SK-N-SH (cell line): Measurements from ENCODE around the gene COL9A3. TPM values are rescaled to one million over a fixed set of nuclear protein-coding genes. Genes with fewer than 3 reads are reported as not detected.

ENCODE experiments used
- CTCF ChIA-PET: fragments of 300-600, 350-600 bp; formaldehyde crosslinking; extraction: SDS; loops from one replicate; lab custom pipeline; 2021; lab: Yijun Ruan, JAX
- POLR2A ChIA-PET: fragments of 350-600 bp; sonication (Branson Sonifier 250); formaldehyde crosslinking; extraction: SDS; loops from one replicate; lab custom pipeline; 2020; ENCODE audit warnings: antibody characterized with exemption, inconsistent platforms; lab: Yijun Ruan, JAX
- DNase-seq: peaks from one replicate; pipeline ENCODE4 v3.0.0; 2012
- H2AFZ ChIP-seq: fragments of 200-600 bp; sonication (generic); 2 replicates; pipeline ENCODE4 v1.8.1; 2016; ENCODE audit warnings: antibody characterized with exemption, mild to moderate bottlenecking, low read depth
- H3F3A ChIP-seq: fragments of 200-600 bp; sonication (generic); replicated peaks from 2 replicates; pipeline ENCODE3; 2016; ENCODE audit warnings: antibody characterized with exemption, mild to moderate bottlenecking; ENCODE audit not compliant: insufficient read depth
- H3K27ac ChIP-seq, 2 experiments: fragments of 200-500 bp in 1 of 2; fragments of 200-600 bp in 1 of 2; sonication (Bioruptor generic) in 1 of 2; sonication (generic), shearing (Covaris generic) in 1 of 2; 2 replicates each; pipeline versions ENCODE4 v1.5.1 to v1.6.1; 2014 to 2016; ENCODE audit warnings: low read depth in 2 of 2, inconsistent platforms in 1 of 2, low read length in 1 of 2, mild to moderate bottlenecking in 1 of 2, mixed read lengths in 1 of 2
- H3K27me3 ChIP-seq: fragments of 200-600 bp; sonication (generic), shearing (Covaris generic); 2 replicates; pipeline ENCODE4 v1.6.1; 2016; ENCODE audit warnings: mixed run types; ENCODE audit not compliant: insufficient read depth
- H3K36me3 ChIP-seq, 2 experiments: fragments of 200-500 bp in 1 of 2; fragments of 200-600 bp in 1 of 2; sonication (Bioruptor generic) in 1 of 2; sonication (generic) in 1 of 2; replicated peaks in 1 of 2; 2 replicates each; pipeline versions ENCODE3 to v1.5.1; 2014 to 2016; ENCODE audit warnings: low read length in 1 of 2, mild to moderate bottlenecking in 1 of 2; ENCODE audit not compliant: insufficient read depth in 2 of 2, control insufficient read depth in 1 of 2
- H3K4me1 ChIP-seq, 2 experiments: fragments of 200-500 bp in 1 of 2; fragments of 200-600 bp in 1 of 2; sonication (Bioruptor generic) in 1 of 2; sonication (generic), shearing (Covaris generic) in 1 of 2; 2 replicates each; pipeline versions ENCODE4 v1.5.1 to v1.6.1; 2014 to 2016; ENCODE audit warnings: low read depth in 1 of 2, low read length in 1 of 2, mixed run types in 1 of 2; ENCODE audit not compliant: insufficient read depth in 2 of 2, control insufficient read depth in 1 of 2
- H3K4me2 ChIP-seq: fragments of 200-600 bp; sonication (generic), shearing (Covaris generic); 2 replicates; pipeline ENCODE4 v1.6.1; 2017; ENCODE audit warnings: mixed run types
- H3K4me3 ChIP-seq, 2 experiments: fragments of 200-500 bp in 1 of 2; fragments of 200-600 bp in 1 of 2; sonication (Bioruptor generic) in 1 of 2; sonication (generic), shearing (Covaris generic) in 1 of 2; 2 replicates each; pipeline versions ENCODE4 v1.5.1 to v1.8.1; 2014 to 2016; ENCODE audit warnings: low read depth in 2 of 2, inconsistent platforms in 1 of 2, low read length in 1 of 2, mild to moderate bottlenecking in 1 of 2, mixed read lengths in 1 of 2, moderate library complexity in 1 of 2
- H3K79me2 ChIP-seq: fragments of 200-600 bp; sonication (generic); 2 replicates; pipeline ENCODE4 v1.8.1; 2017; ENCODE audit warnings: mild to moderate bottlenecking; ENCODE audit not compliant: insufficient read depth
- H3K9ac ChIP-seq: fragments of 200-600 bp; sonication (generic); 2 replicates; pipeline ENCODE4 v1.6.1; 2017; ENCODE audit warnings: mixed run types
- H3K9me2 ChIP-seq: fragments of 200-600 bp; sonication (generic); 2 replicates; pipeline ENCODE4 v1.6.1; 2017; ENCODE audit warnings: mixed run types
- H3K9me3 ChIP-seq: fragments of 200-600 bp; sonication (generic); 2 replicates; pipeline ENCODE4 v1.6.1; 2017; ENCODE audit warnings: mixed run types, mild to moderate bottlenecking, moderate library complexity
- H4K20me1 ChIP-seq: fragments of 200-600 bp; sonication (generic); 2 replicates; pipeline ENCODE4 v1.6.1; 2017; ENCODE audit warnings: mild to moderate bottlenecking, mixed run types; ENCODE audit not compliant: insufficient read depth
- ELF1 ChIP-seq: IDR thresholded peaks from 2 replicates; pipeline ENCODE4 v1.4.0; 2012
- FOSL2 ChIP-seq: IDR thresholded peaks from 2 replicates; pipeline ENCODE4 v1.4.0; 2012; ENCODE audit warnings: low read depth, mild to moderate bottlenecking, moderate library complexity, borderline replicate concordance
- FOXJ3 ChIP-seq: sonication (generic); formaldehyde crosslinking; IDR thresholded peaks from 2 replicates; pipeline ENCODE4 v1.5.1; 2020; ENCODE audit warnings: mild to moderate bottlenecking, missing genetic modification reagents
- FOXM1 ChIP-seq: IDR thresholded peaks from 2 replicates; pipeline ENCODE4 v1.4.0; 2012; ENCODE audit warnings: low read depth, mild to moderate bottlenecking
- GABPA ChIP-seq: IDR thresholded peaks from 2 replicates; pipeline ENCODE4 v1.4.0; 2012; ENCODE audit warnings: low read depth, mild to moderate bottlenecking
- JUND ChIP-seq: IDR thresholded peaks from 2 replicates; pipeline ENCODE4 v1.4.0; 2012
- MAX ChIP-seq: IDR thresholded peaks from 2 replicates; pipeline ENCODE4 v1.4.0; 2012; ENCODE audit warnings: low read depth
- MXI1 ChIP-seq: IDR thresholded peaks from 2 replicates; pipeline ENCODE4 v1.6.1; 2012; ENCODE audit warnings: mild to moderate bottlenecking, low read depth, low read length, improper control_type of control experiment
- NFIC ChIP-seq: IDR thresholded peaks from 2 replicates; pipeline ENCODE4 v1.4.0; 2012; ENCODE audit warnings: borderline replicate concordance
- NRF1 ChIP-seq: IDR thresholded peaks from 2 replicates; pipeline ENCODE4 v1.6.1; 2012; ENCODE audit warnings: low read depth, mild to moderate bottlenecking, low read length
- POLR2AphosphoS5 ChIP-seq: IDR thresholded peaks from 2 replicates; pipeline ENCODE4 v1.6.1; 2012; ENCODE audit warnings: low read depth, low read length
- RAD21 ChIP-seq: IDR thresholded peaks from 2 replicates; pipeline ENCODE4 v1.6.1; 2012; ENCODE audit warnings: mild to moderate bottlenecking, low read length
- RCOR1 ChIP-seq: fragments of 150-350 bp; IDR thresholded peaks from 2 replicates; pipeline ENCODE4 v1.6.1; 2017; ENCODE audit warnings: antibody characterized with exemption, low read length
- RXRA ChIP-seq: IDR thresholded peaks from 2 replicates; pipeline ENCODE4 v1.4.0; 2012; ENCODE audit warnings: low read depth, mild to moderate bottlenecking, borderline replicate concordance
- SMC3 ChIP-seq: IDR thresholded peaks from 2 replicates; pipeline ENCODE4 v1.6.1; 2012; ENCODE audit warnings: low read depth, low read length, improper control_type of control experiment
- TCF12 ChIP-seq: IDR thresholded peaks from 2 replicates; pipeline ENCODE4 v1.4.0; 2012
- TEAD4 ChIP-seq: IDR thresholded peaks from 2 replicates; pipeline ENCODE4 v1.4.0; 2012; ENCODE audit warnings: mild to moderate bottlenecking, borderline replicate concordance; ENCODE audit not compliant: insufficient read depth
- USF2 ChIP-seq: fragments of 150-350 bp; IDR thresholded peaks from 2 replicates; pipeline ENCODE4 v1.6.1; 2017; ENCODE audit warnings: antibody characterized with exemption, low read length, low read depth, borderline replicate concordance
- ZBTB33 ChIP-seq: IDR thresholded peaks from 2 replicates; pipeline ENCODE4 v1.4.0; 2012; ENCODE audit warnings: low read depth, borderline replicate concordance
- WGBS: methylation state at CpG from one replicate; pipeline ENCODE4 v1.1.6; 2017; ENCODE audit warnings: low lambda C conversion rate; 5-methylcytosine and 5-hydroxymethylcytosine counted together
- polyA plus RNA-seq, 3 experiments: library from polyadenylated mRNA; depleted of rRNA; stranded (reverse); fragments of >200 nt; gene quantifications; 2 replicates each; pipeline ENCODE4 v1.2.3, GENCODE V29; 2012
- TF ChIP-seq, protein P1 (sequence below): fragments of 200-600 bp; sonication (generic); IDR thresholded peaks from 2 replicates; pipeline ENCODE4 v1.6.1; 2017; ENCODE audit warnings: antibody characterized with exemption, mild to moderate bottlenecking, moderate library complexity
- TF ChIP-seq, protein P2 (sequence below): IDR thresholded peaks from 2 replicates; pipeline ENCODE4 v1.4.0; 2012; ENCODE audit warnings: low read depth, borderline replicate concordance

COL9A3 gene
- polyA plus RNA-seq, 1 of the 3 experiments (the other 2 are of a cell fraction), result 2.5 TPM

DNA sequence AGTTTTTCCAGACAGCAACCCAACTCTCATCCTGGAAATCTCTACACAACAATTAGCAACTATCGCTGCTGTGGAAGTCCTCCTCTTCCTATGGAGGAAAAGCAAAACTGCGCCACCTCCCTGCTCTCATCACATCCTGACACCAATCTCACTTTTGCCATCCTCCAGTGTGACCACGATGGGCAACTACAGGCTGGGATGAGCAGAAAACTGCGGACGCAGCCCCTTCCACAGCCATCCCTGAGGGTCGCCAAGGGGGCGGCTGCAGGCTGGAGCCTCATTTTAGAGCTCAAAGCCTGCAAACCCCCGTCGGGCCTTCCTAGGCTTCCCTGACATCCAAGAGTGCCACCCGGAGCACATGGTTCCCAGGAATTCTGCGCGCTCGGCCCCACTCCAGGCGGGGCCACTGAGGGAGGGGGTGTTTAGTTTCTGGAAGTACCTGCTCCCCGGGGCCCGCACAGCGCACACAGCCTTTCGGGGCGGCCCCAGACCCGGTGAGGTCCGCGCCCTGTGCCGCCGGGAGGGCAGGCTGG, 43.6 kb downstream of the COL9A3 start:
- Histone ChIP-seq H3K4me3 (peak overlapping the region; percentile 63 to 68), H3K9me3 (no peaks in the 10 kb centered on the region), H3K9me2 (no peaks in the 10 kb centered on the region), H3F3A (peaks cover 3% of the 10 kb centered on the region), H3K4me1 (peaks cover 10 to 16% of the 10 kb centered on the region in 2 experiments; a peak in 3 of 4 replicates), H4K20me1 (peaks cover 21% of the 10 kb centered on the region), H3K9ac (peak overlapping the region; percentile 59), H3K27me3 (no peaks in the 10 kb centered on the region), H3K36me3 (peaks cover 1 to 17% of the 10 kb centered on the region in 2 experiments), H3K4me2 (peak overlapping the region; percentile 94), H3K27ac (no peak overlapping the region), H3K79me2 (peaks cover 48% of the 10 kb centered on the region), H2AFZ (no peak overlapping the region)
- CTCF ChIA-PET, result interaction anchor here (0.8 to 4.9 kb wide), 6 partner anchors 13 to 53 kb away, joined by 3 to 24 read pairs (median 5); no protein-coding TSS in a partner anchor
- no peak for DNase-seq
- TF ChIP-seq FOSL2, result no peak
- TF ChIP-seq, protein P1, sequence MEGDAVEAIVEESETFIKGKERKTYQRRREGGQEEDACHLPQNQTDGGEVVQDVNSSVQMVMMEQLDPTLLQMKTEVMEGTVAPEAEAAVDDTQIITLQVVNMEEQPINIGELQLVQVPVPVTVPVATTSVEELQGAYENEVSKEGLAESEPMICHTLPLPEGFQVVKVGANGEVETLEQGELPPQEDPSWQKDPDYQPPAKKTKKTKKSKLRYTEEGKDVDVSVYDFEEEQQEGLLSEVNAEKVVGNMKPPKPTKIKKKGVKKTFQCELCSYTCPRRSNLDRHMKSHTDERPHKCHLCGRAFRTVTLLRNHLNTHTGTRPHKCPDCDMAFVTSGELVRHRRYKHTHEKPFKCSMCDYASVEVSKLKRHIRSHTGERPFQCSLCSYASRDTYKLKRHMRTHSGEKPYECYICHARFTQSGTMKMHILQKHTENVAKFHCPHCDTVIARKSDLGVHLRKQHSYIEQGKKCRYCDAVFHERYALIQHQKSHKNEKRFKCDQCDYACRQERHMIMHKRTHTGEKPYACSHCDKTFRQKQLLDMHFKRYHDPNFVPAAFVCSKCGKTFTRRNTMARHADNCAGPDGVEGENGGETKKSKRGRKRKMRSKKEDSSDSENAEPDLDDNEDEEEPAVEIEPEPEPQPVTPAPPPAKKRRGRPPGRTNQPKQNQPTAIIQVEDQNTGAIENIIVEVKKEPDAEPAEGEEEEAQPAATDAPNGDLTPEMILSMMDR, result peak; percentile 15; the same call in 1 of the 2 replicates
- TF ChIP-seq FOXJ3, result no peak
- TF ChIP-seq MAX, result 0 out of 2 replicates have a peak, but pooled peaks have one; percentile 52
- no peak for TF ChIP-seq GABPA
- no peak for TF ChIP-seq POLR2AphosphoS5
- TF ChIP-seq NRF1, result no peak
- TF ChIP-seq SMC3, result 0 out of 2 replicates have a peak, but pooled peaks have one; percentile 14
- TF ChIP-seq RAD21, result peak; percentile 40
- no peak for TF ChIP-seq RXRA
- no peak for TF ChIP-seq TEAD4
- no peak for TF ChIP-seq FOXM1
- TF ChIP-seq USF2, result no peak
- peak; percentile 34; the same call in 1 of the 2 replicates for TF ChIP-seq MXI1
- TF ChIP-seq RCOR1, result no peak
- no peak for TF ChIP-seq JUND
- no peak for TF ChIP-seq NFIC
- TF ChIP-seq ZBTB33, result no peak
- no peak for TF ChIP-seq ELF1
- TF ChIP-seq, protein P2, sequence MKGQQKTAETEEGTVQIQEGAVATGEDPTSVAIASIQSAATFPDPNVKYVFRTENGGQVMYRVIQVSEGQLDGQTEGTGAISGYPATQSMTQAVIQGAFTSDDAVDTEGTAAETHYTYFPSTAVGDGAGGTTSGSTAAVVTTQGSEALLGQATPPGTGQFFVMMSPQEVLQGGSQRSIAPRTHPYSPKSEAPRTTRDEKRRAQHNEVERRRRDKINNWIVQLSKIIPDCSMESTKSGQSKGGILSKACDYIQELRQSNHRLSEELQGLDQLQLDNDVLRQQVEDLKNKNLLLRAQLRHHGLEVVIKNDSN, result no peak
- TF ChIP-seq TCF12, result no peak
- 15% methylated on average over 7 of the region's 24 CpGs for WGBS
- POLR2A ChIA-PET, result no interaction called here
